IPS-NIHi11 (cell line): ENCODE results near the gene CA7.

Experiments
- DNase-seq: peaks from one replicate; pipeline ENCODE4 v3.0.0; 2012; ENCODE audit warnings: mixed read lengths, low spot score

Gene CA7

GRCh38 chr16:66898933-66899309 is 54.7 kb downstream of the CA7 start:
- no peak for DNase-seq

- peak; percentile 6 for DNase-seq
Observed at GRCh38 chr16:66899310-66899944, 55.2 kb downstream of the CA7 start.

- peak; percentile 57 for DNase-seq
Observed at GRCh38 chr16:66899945-66900710, 55.9 kb downstream of the CA7 start.

GRCh38 chr16:66900721-66901441 is 56.7 kb downstream of the CA7 start:
- DNase-seq = peak; percentile 4

GRCh38 chr16:66901626-66902025 is 57.4 kb downstream of the CA7 start:
- DNase-seq = no peak

- DNase-seq = no peak
Observed at GRCh38 chr16:66902648-66903543, 58.7 kb downstream of the CA7 start.
